Thyroid gland (tissue), 4 donors: ENCODE measurements around the gene ADAMTS12.

Source experiments
- POLR2A ChIP-seq, 2 donors: fragments of 450-650 bp; IDR thresholded peaks; one replicate each; pipeline ENCODE4 v1.6.1; 2017; ENCODE audit warnings: antibody characterized with exemption in 2 of 2, mild to moderate bottlenecking in 2 of 2, moderate library complexity in 1 of 2
- TF ChIP-seq, protein P1 (sequence below), 6 experiments: fragments of 200-600 bp in 3 of 6; fragments of 450-650 bp in 3 of 6; sonication (generic) in 3 of 6; IDR thresholded peaks; one replicate each; pipeline ENCODE4 v1.5.1; 2016 to 2019; ENCODE audit warnings: antibody characterized with exemption in 6 of 6, mild to moderate bottlenecking in 2 of 6, inconsistent platforms in 1 of 6, moderate library complexity in 1 of 6

DNA sequence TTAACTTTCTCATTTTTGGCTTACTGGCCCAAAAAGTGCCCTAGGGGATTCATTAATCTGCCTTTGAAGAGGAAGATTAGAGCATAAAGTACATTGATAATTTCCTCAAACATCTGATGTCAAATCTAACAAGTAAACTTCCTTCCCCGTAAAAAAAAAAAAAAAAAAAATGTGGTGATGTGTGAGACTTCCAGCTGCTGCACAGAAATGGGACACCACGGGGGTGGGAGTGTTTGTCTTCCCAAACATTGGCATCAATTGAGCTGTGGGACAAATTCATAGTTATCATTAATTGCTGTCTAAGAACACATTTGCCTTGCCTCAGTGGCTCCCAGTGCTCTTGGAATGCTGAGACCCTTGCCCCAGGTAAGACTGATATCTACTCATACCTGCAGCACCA is 149.6 kb downstream of the ADAMTS12 start:
- TF ChIP-seq, protein P1, sequence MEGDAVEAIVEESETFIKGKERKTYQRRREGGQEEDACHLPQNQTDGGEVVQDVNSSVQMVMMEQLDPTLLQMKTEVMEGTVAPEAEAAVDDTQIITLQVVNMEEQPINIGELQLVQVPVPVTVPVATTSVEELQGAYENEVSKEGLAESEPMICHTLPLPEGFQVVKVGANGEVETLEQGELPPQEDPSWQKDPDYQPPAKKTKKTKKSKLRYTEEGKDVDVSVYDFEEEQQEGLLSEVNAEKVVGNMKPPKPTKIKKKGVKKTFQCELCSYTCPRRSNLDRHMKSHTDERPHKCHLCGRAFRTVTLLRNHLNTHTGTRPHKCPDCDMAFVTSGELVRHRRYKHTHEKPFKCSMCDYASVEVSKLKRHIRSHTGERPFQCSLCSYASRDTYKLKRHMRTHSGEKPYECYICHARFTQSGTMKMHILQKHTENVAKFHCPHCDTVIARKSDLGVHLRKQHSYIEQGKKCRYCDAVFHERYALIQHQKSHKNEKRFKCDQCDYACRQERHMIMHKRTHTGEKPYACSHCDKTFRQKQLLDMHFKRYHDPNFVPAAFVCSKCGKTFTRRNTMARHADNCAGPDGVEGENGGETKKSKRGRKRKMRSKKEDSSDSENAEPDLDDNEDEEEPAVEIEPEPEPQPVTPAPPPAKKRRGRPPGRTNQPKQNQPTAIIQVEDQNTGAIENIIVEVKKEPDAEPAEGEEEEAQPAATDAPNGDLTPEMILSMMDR (IDR thresholded peaks at IDR 0.05), result no peak
- TF ChIP-seq POLR2A (IDR thresholded peaks at IDR 0.05), result no peak
